Ovary (tissue), 9 donors: Measurements from ENCODE around the gene LTB4R. TPM values are rescaled to one million over a fixed set of nuclear protein-coding genes. Genes with fewer than 3 reads are reported as not detected.

Source experiments
- DNase-seq, 5 donors: peaks; one replicate each; pipeline ENCODE4 v3.0.0-alpha.2; 2019 to 2020
- H3K27ac ChIP-seq, 2 donors: fragments of 200-600 bp; one replicate each; pipeline versions ENCODE4 v1.5.1 to v1.8.0; 2019 to 2022
- H3K27me3 ChIP-seq: fragments of 200-600 bp; one replicate; pipeline ENCODE4 v1.8.0; 2022
- H3K36me3 ChIP-seq: fragments of 200-600 bp; sonication (generic); one replicate; pipeline ENCODE4 v1.5.1; 2019
- H3K4me1 ChIP-seq: one replicate; pipeline ENCODE4 v1.8.1; 2013; ENCODE audit warnings: mild to moderate bottlenecking, moderate library complexity; ENCODE audit not compliant: insufficient read depth
- H3K4me3 ChIP-seq: fragments of 200-600 bp; sonication (generic); one replicate; pipeline ENCODE4 v1.5.1; 2017
- H3K9me3 ChIP-seq, 2 donors: fragments of 200-600 bp in 1 of 2; sonication (generic) in 1 of 2; one replicate each; pipeline versions ENCODE4 v1.5.1 to v1.8.1; 2013 to 2019; ENCODE audit warnings: mild to moderate bottlenecking in 1 of 2, moderate library complexity in 1 of 2
- CTCF ChIP-seq, 3 donors: fragments of 450-650 bp in 2 of 3; fragments of 200-600 bp in 1 of 3; IDR thresholded peaks; one replicate each; pipeline versions ENCODE4 v1.5.1 to v1.8.0; 2016 to 2022; ENCODE audit warnings: antibody characterized with exemption in 3 of 3, mild to moderate bottlenecking in 1 of 3
- EP300 ChIP-seq: sonication (generic); formaldehyde crosslinking; IDR thresholded peaks from one replicate; pipeline ENCODE4 v1.6.1; 2017; ENCODE audit warnings: antibody characterized with exemption
- POLR2A ChIP-seq: fragments of 450-650 bp; IDR thresholded peaks from one replicate; pipeline ENCODE4 v1.6.1; 2017; ENCODE audit warnings: antibody characterized with exemption, mild to moderate bottlenecking, moderate library complexity
- WGBS, 3 donors: extraction: QIAGEN DNeasy Blood & Tissue Kit in 1 of 3; methylation state at CpG; one replicate each; pipeline versions ENCODE4 v1.1.5 to v1.1.7; 2013 to 2017; 5-methylcytosine and 5-hydroxymethylcytosine counted together
- intact Hi-C, 4 donors: fragments of 100-400 bp; cut with DNase I; formaldehyde crosslinking; loops; one replicate each; pipeline versions ENCODE4 v1.11.0 to v1.15.1; 2022 to 2023
- polyA plus RNA-seq, 2 donors: library from polyadenylated mRNA; stranded (reverse); fragments of 200-250 nt in 1 of 2; fragments of 350-450 nt in 1 of 2; fragmentation: Illumina TruSeq in 1 of 2; extraction: RNeasy Lipid Tissue Mini Kit (QIAGEN cat#74804) in 1 of 2; gene quantifications; one replicate each; pipeline ENCODE4 v1.2.3, GENCODE V29; 2013 to 2014
- total RNA-seq, 7 donors: library from RNA; depleted of rRNA in 2 of 7; stranded (reverse); fragments of >200 nt in 2 of 7; fragmentation: NEBNext Ultra II Directional in 3 of 7; extraction: Animal tissue kit (Norgen Biotek cat#: 25700) in 3 of 7; gene quantifications; one replicate each; pipeline versions ENCODE4 v1.1.0 to v1.2.4, GENCODE V29; 2016 to 2023
- donor health status: DM: no; HTN: no; CAD: no; lungs with moderate emphysema.
- donor health status: DM: no; HTN: no; CAD: no.
- donor health status: Bipolar disorder and iron deficiency.
- donor health status: DM: yes; HTN: yes; CAD: no.
- donor health status: DM: no; HTN: no; CAD: no.
- donor health status: DM: yes; HTN: yes; CAD: no.

LTB4R gene
- total and polyA plus RNA-seq, 9 donors = 2.9 to 9.4 (median 7.6) TPM

- TF ChIP-seq CTCF (IDR thresholded peaks at IDR 0.05) = peak; percentile 44 to 84 (median 80)
- no peak for TF ChIP-seq EP300
- no peak for TF ChIP-seq POLR2A
- intact Hi-C loops = no loop called here
- WGBS, 3 donors = 0 to 1% (median 0%) methylated on average over 53 to 61 of the region's 61 CpGs
- H3K9me3 ChIP-seq = no peaks in the 10 kb centered on the region
- peak; percentile 83 to 92 (median 86) for DNase-seq
- H3K4me1 ChIP-seq = peaks cover 2% of the 10 kb centered on the region
- H3K36me3 ChIP-seq = no peaks in the 10 kb centered on the region
- peak within 1 kb of the TSS; percentile 73 for H3K4me3 ChIP-seq
- no peaks in the 10 kb centered on the region for H3K27me3 ChIP-seq
- peak within 1 kb of the TSS; percentile 76 to 98 for H3K27ac ChIP-seq
Measured at GRCh38 chr14:24271134-24271833, 40.0 kb upstream of the LTB4R start, which contains the start of gene RABGGTA. TSS of gene RABGGTA (minus strand) at chr14:24271597. CDS start at chr14:24271115, 482 bp downstream.

- TF ChIP-seq CTCF (IDR thresholded peaks at IDR 0.05) (no peak), EP300 (no peak), POLR2A (no peak)
- intact Hi-C loops = no loop called here
- WGBS, 3 donors = 14 to 22% (median 17%) methylated on average over 3 of the region's 3 CpGs
Measured at GRCh38 chr14:24271834-24272263, 39.5 kb upstream of the LTB4R start.

GRCh38 chr14:24272467-24272866 is 38.8 kb upstream of the LTB4R start:
- Histone ChIP-seq H3K4me3 (no peak overlapping the region), H3K27ac (no peak overlapping the region), H3K27me3 (no peaks in the 10 kb centered on the region), H3K9me3 (no peaks in the 10 kb centered on the region), H3K36me3 (no peaks in the 10 kb centered on the region), H3K4me1 (peaks cover 2% of the 10 kb centered on the region)
- no peak for TF ChIP-seq POLR2A
- TF ChIP-seq CTCF (IDR thresholded peaks at IDR 0.05) = no peak
- 92 to 98% (median 96%) methylated on average over 2 of the region's 2 CpGs for WGBS, 3 donors
- no peak for DNase-seq
- intact Hi-C loops = no loop called here

More at GRCh38 chr14:24271834-24272263, 39.5 kb upstream of the LTB4R start:
- no peaks in the 10 kb centered on the region for H3K36me3 ChIP-seq
- H3K9me3 ChIP-seq = no peaks in the 10 kb centered on the region
- H3K4me1 ChIP-seq = peaks cover 2% of the 10 kb centered on the region
- H3K27me3 ChIP-seq = no peaks in the 10 kb centered on the region
- H3K27ac ChIP-seq = peak overlapping the region; percentile 76 to 98
- peak overlapping the region; percentile 73 for H3K4me3 ChIP-seq
- no peak for DNase-seq

- H3K27me3 ChIP-seq = no peaks in the 10 kb centered on the region
Measured at GRCh38 chr14:24273422-24273998, 37.8 kb upstream of the LTB4R start.

More at GRCh38 chr14:24273422-24273998, 37.8 kb upstream of the LTB4R start:
- no peak for TF ChIP-seq POLR2A
- no peak for TF ChIP-seq CTCF (IDR thresholded peaks at IDR 0.05)
- no peak for TF ChIP-seq EP300
- 61 to 79% (median 61%) methylated on average over 3 of the region's 3 CpGs for WGBS, 3 donors
- H3K9me3 ChIP-seq = no peaks in the 10 kb centered on the region
- H3K27ac ChIP-seq = no peak overlapping the region
- H3K4me1 ChIP-seq = peaks cover 2% of the 10 kb centered on the region
- intact Hi-C loops = no loop called here
- H3K4me3 ChIP-seq = no peak overlapping the region
- no peaks in the 10 kb centered on the region for H3K36me3 ChIP-seq
- DNase-seq = no peak
